ENCODE measurements around the gene LPXN. TPM values are rescaled to one million over a fixed set of nuclear protein-coding genes. Genes with fewer than 3 reads are reported as not detected.

LPXN gene
- 11.5 and 12.3 TPM in 2 replicates for polyA plus RNA-seq (2011; rRNA removed)
- polyA minus RNA-seq (2011; rRNA and poly(A)+ RNA removed), result 9.5 and 12.3 TPM in 2 replicates

DNA sequence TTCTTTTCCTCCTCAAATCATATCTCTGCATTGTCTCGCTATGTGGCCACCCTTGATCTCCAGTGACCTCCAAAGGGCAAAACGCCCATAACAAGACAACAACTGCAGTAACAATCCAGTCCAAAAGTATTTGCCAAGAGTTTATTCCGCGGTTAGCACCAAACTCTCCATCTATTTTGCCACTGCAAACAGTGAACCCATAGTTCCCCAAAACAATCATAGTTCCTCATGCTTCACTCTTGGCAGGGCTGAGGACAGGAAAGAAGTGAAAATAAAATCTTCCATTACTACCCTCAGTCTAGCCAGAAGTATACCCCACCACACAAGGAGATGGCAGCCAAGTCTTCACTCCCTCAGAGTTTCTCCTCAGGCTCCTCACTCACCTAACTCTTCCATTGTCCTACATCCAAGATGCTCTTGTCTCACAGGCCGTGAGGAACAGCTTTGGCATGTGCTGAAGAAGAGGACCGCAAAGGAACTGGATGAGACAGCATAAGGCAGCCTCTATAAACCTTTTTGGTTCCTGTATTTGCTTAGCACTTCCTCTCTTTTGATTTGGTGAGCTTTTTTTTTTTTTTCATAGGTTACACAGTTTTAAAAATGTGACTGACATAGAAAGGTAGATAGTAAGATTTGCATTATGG lies at the start of gene LPXN:
LPXN (minus strand) TSS at position 480 of the 644 bp plus-strand sequence; CDS start at position 396, 84 bp downstream.
- peak within 1 kb of the TSS; percentile 60 for H3K27ac ChIP-seq (ENCODE audit: low read depth, low read length)
- H3K9me3 ChIP-seq (ENCODE audit: control insufficient read depth, insufficient read depth, low read length), result no peaks in the 10 kb centered on the region
- TF ChIP-seq, protein P1, sequence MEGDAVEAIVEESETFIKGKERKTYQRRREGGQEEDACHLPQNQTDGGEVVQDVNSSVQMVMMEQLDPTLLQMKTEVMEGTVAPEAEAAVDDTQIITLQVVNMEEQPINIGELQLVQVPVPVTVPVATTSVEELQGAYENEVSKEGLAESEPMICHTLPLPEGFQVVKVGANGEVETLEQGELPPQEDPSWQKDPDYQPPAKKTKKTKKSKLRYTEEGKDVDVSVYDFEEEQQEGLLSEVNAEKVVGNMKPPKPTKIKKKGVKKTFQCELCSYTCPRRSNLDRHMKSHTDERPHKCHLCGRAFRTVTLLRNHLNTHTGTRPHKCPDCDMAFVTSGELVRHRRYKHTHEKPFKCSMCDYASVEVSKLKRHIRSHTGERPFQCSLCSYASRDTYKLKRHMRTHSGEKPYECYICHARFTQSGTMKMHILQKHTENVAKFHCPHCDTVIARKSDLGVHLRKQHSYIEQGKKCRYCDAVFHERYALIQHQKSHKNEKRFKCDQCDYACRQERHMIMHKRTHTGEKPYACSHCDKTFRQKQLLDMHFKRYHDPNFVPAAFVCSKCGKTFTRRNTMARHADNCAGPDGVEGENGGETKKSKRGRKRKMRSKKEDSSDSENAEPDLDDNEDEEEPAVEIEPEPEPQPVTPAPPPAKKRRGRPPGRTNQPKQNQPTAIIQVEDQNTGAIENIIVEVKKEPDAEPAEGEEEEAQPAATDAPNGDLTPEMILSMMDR (IDR thresholded peaks at IDR 0.05; ENCODE audit: low read depth, low read length), result no peak
- DNase-seq (ENCODE audit: low read depth, low spot score), result no peak
- H3K4me3 ChIP-seq (ENCODE audit: low read depth, low read length), result peak within 1 kb of the TSS; percentile 94; the same call in 1 of the 2 replicates
- CTCF ChIA-PET, result interaction anchor here (0.6 to 5.5 kb wide), 13 partner anchors 8 to 646 kb away, joined by 3 to 60 read pairs (median 3); no protein-coding TSS in a partner anchor
- no peaks in the 10 kb centered on the region for H3K27me3 ChIP-seq (ENCODE audit: control insufficient read depth, insufficient read depth, low read length)
- POLR2A ChIA-PET, result interaction anchor here (0.6 kb wide), 1 partner anchor 491 kb away, joined by 3 read pairs; no protein-coding TSS in a partner anchor

DNA sequence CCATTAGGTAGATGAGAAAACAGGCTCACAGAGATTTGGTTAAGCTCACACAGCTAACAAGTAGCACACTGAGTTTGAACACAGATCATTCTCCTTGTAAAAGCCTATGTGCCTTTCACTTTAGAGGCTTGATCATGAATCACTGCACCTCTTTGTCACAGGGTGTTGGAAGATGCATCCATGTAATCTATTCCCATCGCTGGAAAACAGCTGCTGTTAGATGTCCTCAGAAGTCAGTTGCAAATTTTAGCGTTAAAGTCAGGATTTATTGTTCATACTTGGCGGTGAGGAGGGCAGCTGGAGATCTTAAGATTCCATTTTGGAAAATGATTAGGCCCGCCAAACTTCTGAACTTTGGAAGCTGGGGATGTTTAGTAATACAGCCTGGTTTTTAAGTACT lies 49.4 kb upstream of the LPXN start:
- ChIA-PET POLR2A (no interaction called here), CTCF (interaction anchor here (0.9 kb wide), 1 partner anchor 57 kb away, joined by 3 read pairs; no protein-coding TSS in a partner anchor)
- Histone ChIP-seq H3K9me3 (ENCODE audit: control insufficient read depth, insufficient read depth, low read length) (no peaks in the 10 kb centered on the region), H3K27ac (ENCODE audit: low read depth, low read length) (no peak overlapping the region), H3K4me3 (ENCODE audit: low read depth, low read length) (no peak overlapping the region), H3K27me3 (ENCODE audit: control insufficient read depth, insufficient read depth, low read length) (no peaks in the 10 kb centered on the region)
- no peak for DNase-seq (ENCODE audit: low read depth, low spot score)
- TF ChIP-seq, protein P1 (IDR thresholded peaks at IDR 0.05; ENCODE audit: low read depth, low read length), result no peak

DNA sequence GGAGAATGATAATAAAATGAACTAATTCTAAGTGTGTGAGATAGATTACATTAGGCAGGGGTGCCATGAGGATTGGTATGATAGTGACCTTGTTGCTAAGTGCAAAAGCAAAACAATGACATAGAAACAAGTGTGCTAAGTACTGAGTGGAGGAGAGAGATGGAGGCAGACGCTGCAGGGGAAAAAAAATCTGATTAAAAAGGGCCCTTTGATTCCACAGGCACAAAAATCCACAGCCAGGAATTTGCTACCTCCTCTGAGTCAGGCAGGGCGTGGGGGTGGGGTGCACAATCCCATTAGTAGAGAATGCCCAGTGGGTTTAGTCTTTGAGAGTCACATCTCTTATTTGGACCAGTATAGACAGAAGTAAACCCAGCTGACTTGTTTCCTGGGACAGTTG lies 46.7 kb upstream of the LPXN start, which contains the start of gene CNTF:
CNTF (plus strand) TSS at position 322 of the 400 bp plus-strand sequence. CDS start 88 bp downstream, outside the sequence.
- POLR2A ChIA-PET, result no interaction called here
- DNase-seq (ENCODE audit: low read depth, low spot score), result no peak
- CTCF ChIA-PET, result interaction anchor here (0.6 kb wide), 1 partner anchor 278 kb away, joined by 3 read pairs; no protein-coding TSS in a partner anchor
- no peak within 1 kb of the TSS for H3K4me3 ChIP-seq (ENCODE audit: low read depth, low read length)
- no peaks in the 10 kb centered on the region for H3K27me3 ChIP-seq (ENCODE audit: control insufficient read depth, insufficient read depth, low read length)
- H3K9me3 ChIP-seq (ENCODE audit: control insufficient read depth, insufficient read depth, low read length), result no peaks in the 10 kb centered on the region
- TF ChIP-seq, protein P1 (IDR thresholded peaks at IDR 0.05; ENCODE audit: low read depth, low read length), result no peak
- H3K27ac ChIP-seq (ENCODE audit: low read depth, low read length), result no peak within 1 kb of the TSS

DNA sequence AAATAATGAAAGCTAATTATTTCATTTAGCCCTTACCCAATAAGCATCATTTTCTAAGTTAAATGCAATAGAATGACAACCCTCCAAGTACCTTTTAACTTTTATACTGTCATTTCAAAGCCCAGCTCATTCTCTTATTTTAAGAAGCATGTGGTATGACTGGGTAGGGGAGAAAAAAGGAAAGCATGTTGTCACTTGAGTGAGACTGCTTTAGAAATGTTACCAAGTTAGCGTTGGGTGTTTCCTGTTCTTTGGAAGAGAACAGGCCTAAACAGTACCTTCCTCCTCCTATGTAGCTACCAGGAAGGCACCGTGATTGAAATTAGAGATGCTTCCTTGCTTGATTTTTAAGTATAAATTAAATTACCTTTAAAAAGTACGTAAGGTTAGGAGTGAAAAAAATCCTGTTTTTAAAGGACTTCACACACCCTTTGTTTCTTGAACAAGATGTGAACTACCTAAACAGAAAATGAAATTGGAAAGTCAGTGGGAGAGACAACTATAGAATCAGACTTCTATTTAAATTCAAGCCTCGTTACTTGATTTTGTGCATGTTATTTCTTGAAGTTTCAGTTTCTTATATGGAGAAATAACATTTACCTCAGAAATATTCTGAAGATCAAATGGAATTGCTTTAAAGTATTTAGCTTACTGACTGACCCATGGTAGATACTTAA lies 46.1 kb upstream of the LPXN start:
- no peak overlapping the region for H3K4me3 ChIP-seq (ENCODE audit: low read depth, low read length)
- POLR2A ChIA-PET, result no interaction called here
- TF ChIP-seq, protein P1 (IDR thresholded peaks at IDR 0.05; ENCODE audit: low read depth, low read length), result no peak
- CTCF ChIA-PET, result interaction anchor here (0.9 kb wide), 1 partner anchor 8 kb away, joined by 8 read pairs; no protein-coding TSS in a partner anchor
- DNase-seq (ENCODE audit: low read depth, low spot score), result no peak
- H3K9me3 ChIP-seq (ENCODE audit: control insufficient read depth, insufficient read depth, low read length), result no peaks in the 10 kb centered on the region
- no peaks in the 10 kb centered on the region for H3K27me3 ChIP-seq (ENCODE audit: control insufficient read depth, insufficient read depth, low read length)
- H3K27ac ChIP-seq (ENCODE audit: low read depth, low read length), result no peak overlapping the region

All from AG04450 (cell line).